ENCODE results near the gene SLC15A2. TPM values are rescaled to one million over a fixed set of nuclear protein-coding genes. Genes with fewer than 3 reads are reported as not detected.

SLC15A2 gene
- total RNA-seq, 2 donors from 2014 or later, result 0.73 to 2.1 TPM

DNA sequence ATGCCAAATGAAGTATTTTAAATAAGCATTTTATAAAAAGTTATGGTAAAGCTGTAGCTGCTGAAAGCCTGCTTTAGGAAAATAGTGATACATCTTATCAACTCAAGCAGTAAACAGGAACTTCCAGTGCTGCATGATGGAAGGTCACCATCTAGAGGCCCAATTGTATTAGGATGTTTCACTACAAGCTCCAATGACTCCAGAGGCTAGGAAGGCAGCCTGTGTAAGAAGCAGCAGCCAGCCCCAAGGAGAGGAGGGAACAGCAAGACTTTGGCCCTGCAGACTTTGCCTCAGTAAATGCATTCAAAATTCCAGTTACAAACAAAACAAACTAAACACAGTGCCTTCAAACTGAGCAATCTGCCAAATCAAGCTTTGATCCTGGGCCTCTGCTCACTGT lies 95.7 kb downstream of the SLC15A2 start:
- H3K9me3 Mint-ChIP-seq, result no peaks in the 10 kb centered on the region
- Histone ChIP-seq H3K27ac (ENCODE audit: low read depth, low read length) (no peak overlapping the region), H3K9ac (ENCODE audit: extremely low read depth, low read length, poor library complexity, severe bottlenecking) (no peak overlapping the region), H3K27me3 (ENCODE audit: control insufficient read depth, insufficient read depth, low read length, poor library complexity, severe bottlenecking) (no peaks in the 10 kb centered on the region), H3K9me3 (ENCODE audit: control insufficient read depth, low read length) (no peaks in the 10 kb centered on the region), H3K36me3 (ENCODE audit: control insufficient read depth, insufficient read depth, low read length) (no peaks in the 10 kb centered on the region), H3K4me3 (ENCODE audit: low read length) (no peak overlapping the region), H3K4me1 (ENCODE audit: control insufficient read depth, insufficient read depth, low read length) (peaks cover 3% of the 10 kb centered on the region)
- TF ChIP-seq, protein P1, sequence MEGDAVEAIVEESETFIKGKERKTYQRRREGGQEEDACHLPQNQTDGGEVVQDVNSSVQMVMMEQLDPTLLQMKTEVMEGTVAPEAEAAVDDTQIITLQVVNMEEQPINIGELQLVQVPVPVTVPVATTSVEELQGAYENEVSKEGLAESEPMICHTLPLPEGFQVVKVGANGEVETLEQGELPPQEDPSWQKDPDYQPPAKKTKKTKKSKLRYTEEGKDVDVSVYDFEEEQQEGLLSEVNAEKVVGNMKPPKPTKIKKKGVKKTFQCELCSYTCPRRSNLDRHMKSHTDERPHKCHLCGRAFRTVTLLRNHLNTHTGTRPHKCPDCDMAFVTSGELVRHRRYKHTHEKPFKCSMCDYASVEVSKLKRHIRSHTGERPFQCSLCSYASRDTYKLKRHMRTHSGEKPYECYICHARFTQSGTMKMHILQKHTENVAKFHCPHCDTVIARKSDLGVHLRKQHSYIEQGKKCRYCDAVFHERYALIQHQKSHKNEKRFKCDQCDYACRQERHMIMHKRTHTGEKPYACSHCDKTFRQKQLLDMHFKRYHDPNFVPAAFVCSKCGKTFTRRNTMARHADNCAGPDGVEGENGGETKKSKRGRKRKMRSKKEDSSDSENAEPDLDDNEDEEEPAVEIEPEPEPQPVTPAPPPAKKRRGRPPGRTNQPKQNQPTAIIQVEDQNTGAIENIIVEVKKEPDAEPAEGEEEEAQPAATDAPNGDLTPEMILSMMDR (conservative IDR thresholded peaks at IDR 0.05), result peak; percentile 60
- H3K4me1 Mint-ChIP-seq, result peaks cover 16% of the 10 kb centered on the region
- H3K36me3 Mint-ChIP-seq (ENCODE audit: low read depth), result no peaks in the 10 kb centered on the region
- peak; percentile 66 for DNase-seq
- H3K4me3 Mint-ChIP-seq, result no peak overlapping the region
- H3K27ac Mint-ChIP-seq, result no peak overlapping the region
- no peaks in the 10 kb centered on the region for H3K27me3 Mint-ChIP-seq (ENCODE audit: insufficient read depth)

DNA sequence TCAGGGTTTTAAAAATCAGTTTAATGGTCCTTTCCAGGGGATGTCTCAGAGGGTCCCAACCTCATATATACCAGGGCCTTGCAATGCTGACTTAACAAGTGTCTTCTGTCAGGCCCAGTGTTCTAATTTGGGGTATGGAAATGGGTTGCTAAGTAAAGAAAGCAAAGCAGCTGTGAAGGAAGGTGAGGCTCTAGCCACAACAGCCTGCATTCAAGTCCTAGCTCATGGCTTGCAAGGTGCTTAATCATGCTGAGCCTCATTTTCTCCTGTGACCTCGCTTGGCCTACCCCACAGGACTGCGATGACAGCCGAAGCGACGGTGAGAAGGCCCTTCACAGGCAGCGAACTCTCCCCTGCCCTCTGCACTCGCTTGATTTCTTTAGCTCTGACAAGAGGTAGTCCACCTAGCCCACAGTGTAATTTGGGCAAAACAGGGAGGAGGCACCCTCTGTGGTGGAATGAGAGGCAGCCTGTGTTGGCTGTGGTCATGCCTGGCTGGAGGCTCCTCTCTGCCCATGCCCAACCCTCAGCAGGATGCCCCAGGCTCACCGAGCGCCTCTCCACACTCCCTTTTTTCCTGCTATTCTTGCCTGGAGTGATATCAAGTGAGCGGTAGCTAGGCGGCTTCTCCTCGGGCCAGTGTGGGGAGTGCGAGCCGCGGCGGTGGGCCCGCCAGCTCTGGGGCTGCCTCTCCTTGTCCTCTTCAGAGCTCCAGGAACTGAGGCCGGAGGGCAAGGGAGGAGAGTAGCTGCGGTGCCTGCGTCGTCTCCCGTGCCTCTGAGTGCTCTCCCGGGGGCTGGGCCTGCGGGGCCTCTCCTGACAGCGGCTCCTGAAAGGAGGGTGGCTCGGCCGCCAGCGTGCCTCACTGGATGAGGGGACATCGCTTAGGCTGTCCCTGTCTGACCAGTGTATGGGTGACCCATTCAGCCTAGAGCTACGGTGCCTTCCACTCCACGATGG lies 98.7 kb downstream of the SLC15A2 start:
- H3K9ac ChIP-seq (ENCODE audit: extremely low read depth, low read length, poor library complexity, severe bottlenecking), result no peak overlapping the region
- DNase-seq, result peak; percentile 81
- Mint-ChIP-seq H3K36me3 (ENCODE audit: low read depth) (no peaks in the 10 kb centered on the region), H3K27ac (peak overlapping the region; percentile 26), H3K4me1 (peaks cover 20% of the 10 kb centered on the region), H3K9me3 (no peaks in the 10 kb centered on the region), H3K4me3 (no peak overlapping the region), H3K27me3 (ENCODE audit: insufficient read depth) (no peaks in the 10 kb centered on the region)
- no peak overlapping the region for H3K4me3 ChIP-seq (ENCODE audit: low read length)
- H3K9me3 ChIP-seq (ENCODE audit: control insufficient read depth, low read length), result no peaks in the 10 kb centered on the region
- H3K27me3 ChIP-seq (ENCODE audit: control insufficient read depth, insufficient read depth, low read length, poor library complexity, severe bottlenecking), result no peaks in the 10 kb centered on the region
- no peak overlapping the region for H3K27ac ChIP-seq (ENCODE audit: low read depth, low read length)
- TF ChIP-seq, protein P1 (conservative IDR thresholded peaks at IDR 0.05), result no peak
- H3K36me3 ChIP-seq (ENCODE audit: control insufficient read depth, insufficient read depth, low read length), result no peaks in the 10 kb centered on the region
- 92% methylated on average over 18 to 31 of the region's 31 CpGs for WGBS, 2 experiments (ENCODE audit: insufficient coverage in 1 of 2, insufficient read length in 1 of 2)
- H3K4me1 ChIP-seq (ENCODE audit: control insufficient read depth, insufficient read depth, low read length), result peaks cover 3% of the 10 kb centered on the region

Other genes with a start within 250 kb of the SLC15A2 start
- 1 to 10 TPM in 1 of 2 donors, under 1 TPM in 1; 0.53 to 1.3 TPM for gene HCLS1, start 233.5 kb upstream of the SLC15A2 start, total RNA-seq
- 10 to 100 TPM; 47.8 to 53.0 TPM for gene GOLGB1, start 144.7 kb upstream of the SLC15A2 start, total RNA-seq
- gene IQCB1, start 59.3 kb upstream of the SLC15A2 start, total RNA-seq, result 10 to 100 TPM; 35.2 to 44.5 TPM
- 1 to 10 TPM; 3.5 to 4.6 TPM for gene EAF2, start 59.2 kb upstream of the SLC15A2 start, total RNA-seq
- gene ILDR1, start 127.8 kb downstream of the SLC15A2 start, total RNA-seq, result 1 to 10 TPM; 2.0 to 3.6 TPM
- not detected for gene CD86, start 161.0 kb downstream of the SLC15A2 start, total RNA-seq

Measured in endodermal cell (in vitro differentiated cells).